Activated CD4-positive, alpha-beta T cell treated with anti-CD3 and anti-CD28 coated beads, Interleukin-2, Interleukin-6, amounts not matched to agents 100 ng/mL and 50 ng/mL, durations not matched to agents 16 hours and 8 hours (primary cell): Measurements from ENCODE around the gene LYPD6B.

Experiments used
- DNase-seq: peaks from one replicate; pipeline ENCODE4 v3.0.0-alpha.2; 2020

LYPD6B gene, protein sequence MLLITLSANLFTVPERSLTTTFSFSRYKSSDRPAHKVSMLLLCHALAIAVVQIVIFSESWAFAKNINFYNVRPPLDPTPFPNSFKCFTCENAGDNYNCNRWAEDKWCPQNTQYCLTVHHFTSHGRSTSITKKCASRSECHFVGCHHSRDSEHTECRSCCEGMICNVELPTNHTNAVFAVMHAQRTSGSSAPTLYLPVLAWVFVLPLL

DNA sequence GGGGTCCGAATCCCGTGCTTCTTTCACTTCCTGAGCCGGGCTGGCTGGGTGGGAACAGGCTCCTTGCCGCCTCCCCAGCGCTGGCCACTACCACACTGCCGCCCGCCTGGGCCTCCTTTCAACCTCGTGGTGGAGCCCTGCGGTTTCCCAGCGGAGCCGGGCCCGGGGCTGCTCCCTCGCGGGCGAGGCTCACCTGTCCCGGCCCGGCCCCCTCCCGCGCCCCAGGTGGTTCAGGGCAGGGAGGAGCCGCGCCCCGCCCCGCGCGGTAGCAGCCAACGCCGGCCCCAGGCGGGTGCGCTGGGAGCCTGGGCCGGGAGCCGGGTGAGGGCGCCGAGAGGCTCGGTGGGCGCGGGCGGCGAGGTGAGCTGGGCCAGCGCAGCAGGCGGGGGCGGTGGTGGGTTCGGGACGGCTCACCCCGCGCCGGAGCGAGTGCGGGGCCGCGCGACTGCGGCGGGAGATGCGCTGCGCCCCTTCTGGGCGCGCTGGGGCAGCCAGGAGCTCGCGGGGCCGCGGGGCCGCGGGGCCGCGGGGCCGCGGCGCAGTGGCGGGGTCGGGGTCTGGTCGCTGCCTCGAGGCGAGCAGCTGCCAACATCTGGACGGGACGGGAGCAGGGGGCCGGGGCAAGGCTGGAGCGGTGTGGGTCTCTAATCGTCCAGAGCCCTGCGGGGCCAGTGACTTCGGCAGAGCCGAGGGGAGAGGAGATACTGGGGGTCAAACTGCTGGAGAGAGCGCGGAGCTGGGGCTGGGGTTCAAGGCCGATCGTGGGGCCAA, at the start of gene LYPD6B:
LYPD6B (plus strand) TSS at position 258 of the 771 bp plus-strand sequence. CDS start 92,250 bp downstream, outside the sequence.
- no peak for DNase-seq

DNA sequence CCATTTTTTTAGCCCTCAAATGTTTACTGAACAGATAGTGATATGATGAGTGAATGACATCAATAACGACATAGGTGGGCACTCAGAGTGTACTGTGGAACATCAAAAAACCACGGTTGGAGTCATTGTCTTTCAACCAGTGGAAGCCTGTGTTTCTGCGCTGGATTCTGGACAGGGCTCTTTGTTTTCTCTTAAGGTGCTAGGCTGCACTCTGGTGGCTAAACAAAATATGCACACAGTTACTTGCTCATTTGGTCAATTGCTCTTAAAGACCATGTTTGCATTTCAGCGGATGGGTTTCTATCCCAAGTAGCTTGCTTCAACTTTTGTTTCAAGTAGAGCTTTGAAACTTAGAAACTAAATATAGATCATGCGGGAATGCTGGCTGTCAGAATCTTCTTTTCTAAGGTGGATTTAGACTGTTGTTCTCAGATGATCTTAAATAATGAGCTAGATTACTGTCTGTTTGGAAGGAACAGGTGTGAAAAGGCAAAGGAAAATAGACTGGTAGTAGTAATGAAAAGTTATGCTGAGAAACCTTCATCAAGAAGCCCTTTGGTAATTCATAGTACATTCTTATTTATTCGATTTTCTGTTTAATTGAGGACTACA, 48.5 kb upstream of the LYPD6B start:
- peak; percentile 60 for DNase-seq

DNA sequence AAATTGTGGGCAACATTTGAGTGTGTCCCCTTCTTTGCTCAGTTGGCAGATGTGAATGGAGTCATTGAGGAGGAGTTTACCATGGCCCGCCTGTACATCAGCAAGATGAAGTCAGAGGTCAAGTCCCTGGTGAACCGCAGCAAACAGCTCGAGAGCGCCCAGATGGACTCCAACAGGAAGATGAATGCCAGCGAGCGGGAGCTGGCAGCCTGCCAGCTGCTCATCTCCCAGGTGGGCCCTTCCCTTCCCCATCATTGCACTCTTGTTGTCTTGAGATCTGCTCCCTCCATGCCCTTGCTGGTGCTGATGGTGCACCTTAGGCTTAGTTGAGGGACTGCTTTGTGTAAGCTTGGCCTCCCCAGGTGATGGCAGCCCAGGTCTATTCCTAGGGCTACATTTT, 47.5 kb upstream of the LYPD6B start:
- DNase-seq = no peak

DNA sequence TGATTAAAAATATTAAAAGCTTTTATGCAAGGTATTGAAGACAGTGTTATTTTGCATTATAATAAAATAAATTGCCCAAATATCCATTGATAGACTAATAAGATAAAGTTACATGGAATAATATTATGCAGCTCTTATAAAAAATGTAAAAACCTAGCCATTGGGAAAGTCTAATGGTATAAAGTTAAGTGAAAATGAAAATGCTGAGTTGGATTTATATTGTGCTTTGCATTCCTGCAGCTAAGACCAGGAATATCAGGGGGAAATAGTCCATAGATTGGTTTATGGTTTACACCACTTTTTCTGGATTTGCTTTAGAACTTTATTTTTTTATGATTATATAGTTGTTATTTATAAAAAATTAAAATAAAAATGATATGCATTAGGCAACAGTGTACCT, 46.1 kb upstream of the LYPD6B start:
- no peak for DNase-seq

DNA sequence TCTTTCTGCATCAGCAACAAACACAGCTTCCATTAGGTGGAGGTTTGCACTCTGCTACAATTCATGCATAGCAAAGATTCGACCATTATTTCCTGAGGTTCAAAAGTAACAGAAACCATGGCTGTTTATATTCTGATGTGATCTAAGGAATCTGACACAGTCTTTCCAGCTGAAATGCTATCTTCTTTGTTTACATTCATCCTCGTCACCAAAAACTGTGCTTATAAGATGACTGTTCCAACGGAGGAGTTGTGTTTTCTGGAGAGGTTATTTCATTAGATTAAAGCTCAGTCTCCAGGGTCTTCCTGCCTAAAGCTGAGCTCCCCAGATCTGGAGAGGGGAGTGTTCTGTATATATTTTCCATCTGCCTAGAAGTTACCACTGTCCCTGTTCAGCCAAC, 45.1 kb upstream of the LYPD6B start:
- DNase-seq = no peak

DNA sequence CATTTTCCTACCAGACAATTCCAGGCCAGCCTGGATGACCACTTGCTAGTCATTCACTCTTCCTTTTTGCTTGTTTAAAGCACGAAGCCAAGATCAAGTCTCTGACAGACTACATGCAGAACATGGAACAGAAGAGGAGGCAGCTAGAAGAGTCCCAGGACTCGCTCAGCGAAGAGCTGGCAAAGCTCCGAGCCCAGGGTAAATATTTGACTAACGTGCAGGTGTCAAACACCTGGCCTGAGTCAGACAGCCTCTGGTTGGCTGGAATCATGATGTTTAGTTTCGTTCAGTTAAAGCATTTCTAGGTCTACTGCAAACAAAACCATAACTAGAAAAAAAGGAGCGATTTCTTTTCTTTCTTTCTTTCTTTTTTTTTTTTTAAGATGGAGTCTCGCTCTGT, 44.2 kb upstream of the LYPD6B start:
- no peak for DNase-seq

DNA sequence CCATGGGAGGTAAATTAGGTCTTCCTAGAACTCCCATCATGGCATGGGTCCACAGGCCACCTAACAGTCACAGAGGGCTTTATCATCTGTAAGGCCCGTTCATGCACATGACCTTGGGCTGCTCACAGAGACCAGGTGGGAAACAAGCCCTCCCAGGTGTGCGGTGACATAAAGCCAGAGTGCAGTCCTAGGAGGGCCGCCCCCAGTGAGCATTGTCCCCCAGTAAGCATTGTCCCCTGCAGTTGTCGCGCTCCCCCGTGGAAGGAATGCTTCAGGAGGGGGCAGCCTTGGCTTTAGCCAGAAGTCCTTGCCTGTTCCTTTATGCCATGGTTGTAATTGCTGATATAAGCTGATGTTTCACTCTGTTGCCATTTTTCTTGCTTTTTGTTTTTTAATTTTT, 41.7 kb upstream of the LYPD6B start:
- DNase-seq = no peak

DNA sequence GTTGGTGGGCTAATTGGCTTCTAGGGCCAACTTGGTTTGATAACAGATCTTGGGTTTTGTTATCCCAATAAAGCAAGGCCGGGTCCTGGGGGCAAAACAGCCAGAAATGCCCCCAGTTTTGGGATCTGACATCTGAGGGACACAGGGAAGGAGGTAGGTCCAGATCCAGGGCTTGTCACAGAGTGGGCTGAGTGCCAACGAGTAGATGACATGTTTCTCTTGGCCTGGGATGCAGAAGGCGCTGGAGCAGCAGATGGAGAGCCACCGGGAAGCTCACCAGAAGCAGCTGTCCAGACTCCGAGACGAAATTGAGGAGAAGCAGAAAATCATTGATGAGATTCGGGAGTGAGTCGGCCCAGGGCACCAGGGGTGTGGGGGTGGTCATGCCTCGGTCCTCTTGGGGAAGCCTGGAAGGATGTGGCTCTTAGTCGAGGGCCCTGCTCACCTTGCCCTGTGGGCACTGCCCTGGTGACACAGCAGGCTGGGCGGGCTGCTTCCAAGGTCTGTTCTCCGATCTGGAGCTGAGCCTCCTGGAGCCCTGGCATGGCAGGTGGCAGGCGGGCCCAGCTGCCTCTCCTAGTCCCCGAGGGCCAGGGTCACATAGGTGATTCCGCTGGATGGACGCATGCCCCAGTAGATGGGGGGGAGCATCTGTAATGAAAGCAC, 40.2 kb upstream of the LYPD6B start:
- no peak for DNase-seq

DNA sequence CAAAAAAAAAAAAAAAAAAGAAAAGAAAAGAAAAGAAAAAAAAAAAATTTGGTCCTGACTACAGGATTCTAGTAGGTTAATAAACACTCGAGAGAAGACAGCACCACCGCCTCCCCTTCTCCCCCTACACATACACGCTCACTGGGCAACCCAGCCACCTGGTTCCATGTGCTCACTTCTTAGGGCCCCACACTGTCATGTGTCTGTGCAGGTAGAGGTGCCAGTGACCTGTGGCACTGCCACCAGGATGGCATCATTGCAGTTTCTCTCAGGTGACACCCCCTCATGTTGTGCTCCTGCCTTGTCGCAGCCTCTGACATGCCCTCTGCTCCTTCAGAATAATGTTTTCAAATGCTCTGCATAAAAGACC, 39.7 kb upstream of the LYPD6B start:
- DNase-seq = no peak

DNA sequence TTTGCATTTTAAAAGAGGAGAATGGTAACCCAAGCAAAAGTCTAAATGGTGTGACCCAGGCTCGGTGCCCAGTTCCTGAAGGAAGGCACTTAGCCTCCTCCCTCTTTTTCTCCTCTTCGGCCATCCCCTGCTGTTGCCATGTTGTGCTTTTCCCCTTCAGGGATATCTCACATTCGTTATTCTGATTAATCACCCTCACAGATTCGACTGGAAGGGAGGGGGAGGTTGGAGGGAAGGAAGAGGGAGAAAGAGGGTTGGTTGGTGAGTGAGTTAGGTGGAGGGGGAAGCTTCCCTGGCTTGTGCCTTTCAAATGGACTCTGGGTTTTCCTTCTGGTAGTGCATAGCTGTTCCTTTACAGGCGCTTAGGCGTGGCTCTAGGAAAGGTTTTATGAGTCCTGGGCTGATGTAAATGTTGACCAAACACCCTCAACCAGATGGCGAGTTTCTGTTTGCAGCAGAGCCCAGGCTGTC, 39.0 kb upstream of the LYPD6B start:
- no peak for DNase-seq

DNA sequence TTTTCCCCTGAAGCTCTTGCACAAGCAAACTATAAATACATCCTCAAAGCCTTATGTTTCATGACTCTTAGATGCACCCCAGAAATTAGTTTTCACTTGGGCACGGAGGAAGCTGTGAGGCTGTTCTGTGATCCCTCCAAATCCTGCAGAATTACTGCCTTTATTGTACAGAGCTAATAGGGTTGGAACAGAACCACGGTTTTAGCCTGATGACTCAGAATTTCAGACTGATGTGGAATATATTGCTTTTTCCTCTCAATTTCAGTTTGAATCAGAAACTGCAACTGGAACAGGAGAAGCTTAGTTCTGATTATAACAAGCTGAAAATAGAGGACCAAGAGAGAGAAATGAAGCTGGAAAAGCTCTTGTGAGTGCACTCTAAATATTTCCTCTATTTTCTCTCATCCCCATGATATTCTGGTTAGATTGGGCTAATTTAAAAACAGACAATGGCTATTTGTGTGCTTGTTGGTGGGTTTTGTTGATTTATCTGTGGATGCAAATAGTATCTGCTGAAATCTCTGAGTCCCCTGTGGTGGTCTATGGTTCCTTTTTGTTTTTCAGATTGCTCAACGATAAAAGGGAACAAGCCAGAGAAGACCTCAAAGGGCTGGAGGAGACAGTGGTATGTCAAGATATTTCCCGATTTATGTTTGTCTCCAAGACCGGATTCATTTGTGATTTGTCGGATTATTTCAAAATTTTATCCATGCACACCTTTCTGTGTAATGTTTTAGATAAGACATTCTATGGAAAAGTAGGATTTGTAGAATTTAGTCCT, 38.2 kb upstream of the LYPD6B start:
- peak; percentile 41 for DNase-seq

DNA sequence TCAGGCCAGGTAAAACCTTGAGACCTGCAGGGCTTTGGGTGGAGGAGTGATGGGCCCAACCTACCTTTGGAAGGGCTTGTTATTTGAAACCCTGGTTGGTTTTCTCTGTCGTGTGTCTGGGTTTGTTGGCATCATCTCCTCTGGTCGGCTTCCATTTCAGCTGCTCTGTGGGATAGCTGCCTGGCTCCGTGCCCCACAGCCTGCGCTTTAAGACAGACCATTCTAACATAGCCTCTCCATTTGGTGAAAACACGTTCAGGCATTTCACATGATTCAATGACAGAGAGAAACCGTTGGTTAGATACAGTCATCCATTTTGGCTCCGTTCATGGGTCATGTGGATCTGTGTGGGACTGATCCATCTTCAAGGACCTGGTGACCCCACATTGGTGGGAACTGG, 37.0 kb upstream of the LYPD6B start:
- no peak for DNase-seq

DNA sequence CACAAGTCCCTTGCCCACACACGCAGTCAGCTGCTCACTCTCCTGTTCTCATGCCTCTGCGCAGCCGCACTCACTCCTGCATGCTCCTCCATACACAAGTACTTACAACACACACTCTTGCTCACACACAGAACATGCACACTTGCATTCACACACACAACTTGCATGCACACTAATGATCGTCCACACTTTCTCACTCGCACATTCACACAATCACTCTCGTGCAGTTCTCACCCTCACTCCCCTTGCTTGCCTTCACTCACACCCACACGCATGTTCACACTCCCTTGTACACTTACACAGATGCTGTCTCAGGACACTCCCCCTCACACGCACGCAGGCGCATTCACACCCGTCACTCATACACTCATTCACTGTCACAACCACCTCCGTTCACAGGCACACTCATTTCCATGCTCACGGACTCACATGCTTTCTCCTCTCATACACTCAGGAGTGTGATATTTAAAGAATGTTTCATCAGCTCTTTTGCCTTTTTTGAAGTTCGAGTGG, 36.1 kb upstream of the LYPD6B start:
- DNase-seq = no peak

DNA sequence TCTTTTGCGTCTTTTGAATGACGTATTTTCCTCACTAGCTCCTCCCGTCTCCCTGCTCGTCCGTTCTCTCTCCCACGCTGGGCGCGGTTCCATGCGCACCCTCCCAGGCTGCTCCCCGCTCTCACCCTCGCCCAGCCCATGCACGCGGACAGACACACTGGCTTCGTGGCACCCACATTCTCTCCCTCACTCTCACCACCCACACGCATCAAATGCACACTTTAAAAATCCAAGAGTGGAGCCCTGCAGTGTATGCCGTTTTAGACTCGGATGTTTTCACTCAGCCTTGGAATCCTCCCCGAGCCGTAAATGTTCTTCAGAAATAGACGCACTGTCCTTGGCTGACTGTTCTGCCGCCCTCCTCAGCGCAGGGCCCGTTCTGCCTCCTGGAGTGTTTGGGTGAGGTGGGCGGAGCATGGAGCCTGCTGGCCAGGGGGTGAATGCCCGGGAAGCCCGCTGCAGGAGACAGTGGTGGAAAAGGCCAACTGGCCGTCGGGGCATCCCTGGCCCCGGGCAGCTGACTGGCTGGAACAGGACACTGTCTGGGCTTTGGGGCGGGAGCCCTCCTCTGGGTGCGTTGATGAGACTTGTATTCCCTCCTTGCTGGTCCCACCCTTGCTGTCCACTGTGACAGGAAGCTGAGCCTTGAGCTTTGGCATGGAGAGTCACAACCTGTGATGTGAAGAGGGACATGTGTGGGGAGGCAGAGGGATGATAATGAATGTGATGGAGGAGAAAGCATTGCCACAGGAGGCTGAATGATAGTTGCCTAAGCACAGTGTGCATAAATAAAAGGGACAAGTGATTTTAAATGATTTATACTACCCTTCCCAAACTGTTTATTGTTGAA, 35.4 kb upstream of the LYPD6B start:
- DNase-seq = no peak

DNA sequence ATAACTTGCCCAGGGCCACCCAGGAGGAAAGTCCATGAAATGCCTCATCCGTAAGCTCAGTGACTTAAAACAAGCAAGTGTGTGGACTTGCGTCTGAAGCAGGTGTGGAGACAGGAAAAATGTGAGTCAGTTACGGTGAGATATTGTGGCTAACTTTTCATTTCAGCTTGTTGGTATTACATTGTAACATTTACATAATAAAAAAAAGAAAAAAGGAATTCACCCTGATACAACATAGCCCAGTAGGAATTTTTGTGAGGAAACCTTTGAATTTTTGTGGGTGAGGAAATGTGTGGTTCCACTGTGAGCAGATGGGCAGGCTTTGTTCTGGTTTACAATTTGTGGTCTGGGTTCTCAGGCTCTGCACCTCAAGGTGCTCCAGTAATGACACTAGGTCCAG, 33.7 kb upstream of the LYPD6B start:
- no peak for DNase-seq

DNA sequence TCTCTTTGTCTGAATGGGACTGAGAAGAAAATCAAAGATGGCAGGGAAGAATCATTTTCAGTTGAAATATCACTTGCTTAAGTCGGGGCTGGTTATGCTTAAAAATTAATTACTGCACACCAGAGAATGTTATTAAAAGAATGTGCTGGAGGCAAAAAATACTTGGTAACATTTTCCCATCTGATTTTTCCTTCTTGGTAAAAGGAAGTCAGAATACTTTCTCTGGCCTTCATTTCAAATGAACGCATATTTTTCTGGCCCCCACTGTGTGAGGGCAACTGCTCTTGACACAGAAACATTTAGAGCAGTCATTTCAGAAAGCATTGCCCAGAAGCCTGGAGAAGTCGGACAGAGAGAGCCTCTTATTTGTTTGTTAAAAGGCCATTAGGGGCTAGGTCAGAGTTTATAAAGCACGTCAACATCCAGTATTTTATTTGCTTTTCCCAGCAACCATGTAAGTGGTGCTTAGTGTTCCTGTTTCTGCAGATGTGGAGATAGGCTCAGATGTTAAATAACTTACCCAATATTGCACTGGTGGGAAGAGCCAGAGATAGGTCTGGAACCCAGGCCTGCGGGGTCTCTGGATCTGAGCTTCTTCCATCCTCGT, 32.9 kb upstream of the LYPD6B start:
- DNase-seq = no peak

DNA sequence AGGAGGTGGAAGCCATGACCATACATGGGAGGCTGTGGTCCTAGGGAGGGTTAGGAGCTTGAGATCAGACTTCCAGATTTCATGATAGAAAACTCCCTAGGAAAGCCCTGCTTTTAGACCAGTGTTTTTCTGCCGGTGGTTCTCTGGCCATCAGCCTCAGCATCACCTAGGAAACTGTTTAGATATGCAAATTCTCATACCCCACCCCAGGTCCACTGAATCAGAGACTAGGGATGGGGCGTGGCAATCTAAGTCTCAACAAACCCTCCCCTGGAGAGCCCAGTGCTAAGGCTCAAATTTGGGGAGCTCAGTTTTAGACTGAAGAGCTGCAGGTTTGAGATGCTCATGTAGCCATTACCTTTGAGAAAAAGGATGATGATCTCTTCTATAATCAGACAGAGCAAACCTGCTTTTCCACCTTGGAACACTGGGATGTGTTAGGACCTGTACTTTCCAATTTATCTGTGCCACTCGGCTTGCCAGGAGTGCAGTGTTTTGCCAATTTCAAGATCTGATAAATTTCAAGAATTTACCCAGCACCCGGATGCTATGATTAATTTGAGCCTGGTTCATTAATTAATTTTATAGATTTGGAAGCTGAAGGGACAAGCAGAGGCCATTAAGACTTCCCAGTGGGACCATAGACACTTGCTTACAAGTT, 31.5 kb upstream of the LYPD6B start:
- DNase-seq = no peak

DNA sequence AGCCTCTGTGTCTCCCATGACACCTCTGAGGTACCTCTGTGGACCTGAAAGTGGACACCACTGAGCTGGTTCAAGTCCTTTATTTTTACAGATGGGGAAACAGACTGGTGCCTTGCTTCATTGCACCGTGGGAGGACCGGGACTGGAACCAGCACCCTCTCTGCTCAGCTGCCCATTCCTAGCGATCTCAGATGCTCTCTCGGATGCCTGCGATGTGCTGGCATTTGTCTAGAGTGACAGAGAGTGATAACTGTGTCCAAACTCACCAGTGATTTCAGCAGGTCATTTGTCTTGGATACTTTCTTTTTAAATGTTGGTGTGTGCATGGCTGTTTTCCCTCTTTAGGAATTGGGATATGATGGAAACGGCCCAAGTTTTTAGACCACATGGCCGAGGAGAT, 30.1 kb upstream of the LYPD6B start:
- no peak for DNase-seq

DNA sequence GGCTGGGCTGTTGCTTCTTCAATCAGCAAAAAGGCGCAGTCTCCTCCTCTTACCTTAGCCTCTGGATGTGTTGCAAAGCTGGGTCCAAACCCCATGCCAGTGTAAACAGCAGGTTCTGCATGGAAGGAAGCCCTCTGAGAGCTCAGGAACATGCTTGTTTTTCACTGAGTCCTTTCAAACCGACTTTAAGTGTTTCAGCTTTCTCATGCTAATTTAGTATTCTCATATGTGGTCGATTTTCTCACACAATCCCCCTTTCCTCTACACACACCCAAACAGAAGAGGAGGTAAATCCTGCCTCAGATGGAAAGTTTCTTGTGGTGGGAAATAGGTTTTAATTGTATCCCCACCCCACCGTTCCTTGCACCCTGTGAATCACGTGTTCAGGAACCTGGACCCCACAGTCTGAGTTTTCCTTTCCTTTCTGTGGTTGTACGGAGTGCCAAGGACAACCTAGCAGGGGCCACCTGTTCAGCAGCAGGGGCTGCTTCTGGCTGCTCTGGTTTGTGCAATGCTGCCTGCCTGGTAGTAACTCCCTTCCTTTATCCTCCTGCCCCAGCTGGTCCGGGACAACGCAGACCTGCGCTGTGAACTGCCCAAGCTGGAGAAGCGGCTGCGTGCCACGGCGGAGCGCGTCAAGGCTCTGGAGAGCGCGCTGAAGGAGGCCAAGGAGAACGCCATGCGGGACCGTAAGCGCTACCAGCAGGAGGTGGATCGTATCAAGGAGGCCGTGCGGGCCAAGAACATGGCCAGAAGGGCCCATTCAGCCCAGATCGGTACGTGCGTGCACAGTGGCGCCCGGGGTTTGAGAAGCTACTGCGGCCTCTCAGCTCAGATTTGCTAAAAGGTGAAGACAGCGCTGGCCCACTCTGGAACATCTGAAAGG, 28.7 kb upstream of the LYPD6B start:
- DNase-seq = no peak

DNA sequence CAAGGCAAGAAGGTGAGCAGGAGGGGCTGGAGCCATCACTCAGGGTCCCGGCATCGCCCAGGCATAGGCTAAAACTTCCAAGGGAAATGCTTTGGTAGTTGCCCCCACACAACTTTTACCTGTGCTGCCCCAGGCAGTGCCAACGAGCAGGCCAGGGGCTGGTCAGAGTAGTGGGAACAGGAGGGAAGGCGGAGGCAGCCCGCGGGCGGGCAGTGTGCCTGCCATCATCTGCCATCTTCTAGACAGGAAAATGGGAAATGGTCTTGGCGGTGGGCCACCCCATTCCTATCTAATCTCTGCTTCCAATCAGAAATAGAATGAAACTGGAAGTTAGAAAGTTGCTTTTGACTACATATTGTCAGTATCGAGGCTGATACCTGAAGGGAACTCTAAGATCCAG, 26.0 kb upstream of the LYPD6B start:
- DNase-seq = no peak
